GM23338 (cell line): ENCODE measurements around the gene DHX29. TPM values are rescaled to one million over a fixed set of nuclear protein-coding genes. Genes with fewer than 3 reads are reported as not detected.

Experiments used
- ATAC-seq: fragments of 200-7000 bp; cut with Tn5 transposase; 3 replicates; pipeline ENCODE4 v1.9.1; 2020
- DNase-seq: peaks from one replicate; pipeline ENCODE4 v3.0.0-alpha.2; 2015; ENCODE audit warnings: low spot score
- H2AFZ ChIP-seq: fragments of 200-600 bp; sonication (generic); 2 replicates; pipeline ENCODE4 v1.8.0; 2016; ENCODE audit warnings: antibody characterized with exemption, mild to moderate bottlenecking, moderate library complexity
- H3F3A ChIP-seq: fragments of 200-600 bp; sonication (generic); replicated peaks from 2 replicates; pipeline ENCODE4 v1.8.0; 2017; ENCODE audit warnings: antibody characterized with exemption, mixed run types, low read depth
- H3K27ac ChIP-seq: fragments of 200-600 bp; sonication (generic); 2 replicates; pipeline ENCODE4 v1.6.1; 2016; ENCODE audit warnings: low read depth
- H3K27me3 ChIP-seq: fragments of 200-600 bp; sonication (generic); 2 replicates; pipeline ENCODE4 v1.8.0; 2016; ENCODE audit warnings: mild to moderate bottlenecking, mixed run types, moderate library complexity; ENCODE audit not compliant: insufficient read depth
- H3K36me3 ChIP-seq: fragments of 200-600 bp; sonication (generic); 2 replicates; pipeline ENCODE4 v1.8.0; 2016; ENCODE audit warnings: mild to moderate bottlenecking; ENCODE audit not compliant: insufficient read depth
- H3K4me1 ChIP-seq: fragments of 200-600 bp; sonication (generic); 2 replicates; pipeline ENCODE4 v1.8.0; 2016; ENCODE audit warnings: mild to moderate bottlenecking, moderate library complexity; ENCODE audit not compliant: insufficient read depth
- H3K4me2 ChIP-seq: fragments of 200-600 bp; sonication (generic); 2 replicates; pipeline ENCODE4 v1.7.1; 2017; ENCODE audit warnings: mixed run types
- H3K4me3 ChIP-seq: fragments of 200-600 bp; sonication (generic); 2 replicates; pipeline ENCODE4 v1.6.1; 2016; ENCODE audit warnings: mixed run types
- H3K79me2 ChIP-seq: fragments of 200-600 bp; sonication (generic); replicated peaks from 2 replicates; pipeline ENCODE4 v1.8.0; 2017; ENCODE audit warnings: mild to moderate bottlenecking; ENCODE audit not compliant: insufficient read depth
- H3K9me2 ChIP-seq: fragments of 200-600 bp; sonication (generic); 2 replicates; pipeline ENCODE4 v1.8.0; 2017; ENCODE audit not compliant: insufficient read depth
- H4K20me1 ChIP-seq: fragments of 200-600 bp; sonication (generic); replicated peaks from 2 replicates; pipeline ENCODE4 v1.8.0; 2017; ENCODE audit warnings: mild to moderate bottlenecking; ENCODE audit not compliant: insufficient read depth
- H3K27ac Mint-ChIP-seq: 2 replicates; pipeline ENCODE4 v1.8.0; 2020; ENCODE audit warnings: inconsistent platforms, mild to moderate bottlenecking, moderate library complexity, mixed read lengths
- H3K27me3 Mint-ChIP-seq: 3 replicates; pipeline ENCODE4 v1.8.0; 2022; ENCODE audit warnings: low read depth, mild to moderate bottlenecking, moderate library complexity, mixed read lengths, inconsistent platforms; ENCODE audit not compliant: insufficient read depth, poor library complexity
- H3K36me3 Mint-ChIP-seq: 3 replicates; pipeline ENCODE4 v1.8.0; 2021; ENCODE audit warnings: low read depth, mild to moderate bottlenecking, inconsistent platforms, moderate library complexity, mixed read lengths
- H3K4me1 Mint-ChIP-seq: 3 replicates; pipeline ENCODE4 v1.8.0; 2020; ENCODE audit warnings: mild to moderate bottlenecking, inconsistent platforms, mixed read lengths
- H3K4me3 Mint-ChIP-seq: 3 replicates; pipeline ENCODE4 v1.8.0; 2021; ENCODE audit warnings: moderate library complexity, mild to moderate bottlenecking, inconsistent platforms, mixed read lengths
- H3K9me3 Mint-ChIP-seq: 3 replicates; pipeline ENCODE4 v1.8.0; 2020; ENCODE audit warnings: moderate library complexity, mild to moderate bottlenecking, inconsistent platforms, mixed read lengths
- EZH2 ChIP-seq: fragments of 200-600 bp; sonication (generic); IDR thresholded peaks from one replicate; pipeline ENCODE4 v1.8.0; 2017; ENCODE audit warnings: antibody characterized with exemption, mild to moderate bottlenecking, low read depth; ENCODE audit not compliant: unreplicated experiment
- EZH2phosphoT487 ChIP-seq: fragments of 200-600 bp; sonication (generic); IDR thresholded peaks from one replicate; pipeline ENCODE4 v1.8.1; 2018; ENCODE audit warnings: antibody characterized with exemption; ENCODE audit not compliant: unreplicated experiment
- POLR2AphosphoS5 ChIP-seq: IDR thresholded peaks from 2 replicates; pipeline ENCODE4 v1.6.1; 2016; ENCODE audit warnings: antibody characterized with exemption, low read depth
- polyA plus RNA-seq: library from polyadenylated mRNA; unstranded; fragments of >200 nt; fragmentation: Nextera tagmentation; extraction: Ambion mirVana; gene quantifications from 2 replicates; pipeline ENCODE4 v1.2.1, GENCODE V29; 2016
- total RNA-seq: library from RNA; depleted of rRNA; stranded (reverse); fragments of >200 nt; shearing (Covaris generic); gene quantifications from 2 replicates; pipeline ENCODE4 v1.2.3, GENCODE V29; 2014
- TF ChIP-seq, protein P1 (sequence below): IDR thresholded peaks from 2 replicates; pipeline ENCODE4 v1.6.1; 2016; ENCODE audit warnings: antibody characterized with exemption
- TF ChIP-seq, protein P2 (sequence below), 2 experiments: fragments of 200-600 bp in 1 of 2; sonication (generic) in 1 of 2; conservative IDR thresholded peaks; 2 replicates each; pipeline versions ENCODE4 v1.5.1 to v1.6.1; 2016 to 2017; ENCODE audit warnings: antibody characterized with exemption in 2 of 2, low read depth in 2 of 2, mild to moderate bottlenecking in 2 of 2, moderate library complexity in 1 of 2

DHX29 gene
- total and polyA plus RNA-seq, 2 experiments from 2014 or later, result 34.6 to 137 TPM

DNA sequence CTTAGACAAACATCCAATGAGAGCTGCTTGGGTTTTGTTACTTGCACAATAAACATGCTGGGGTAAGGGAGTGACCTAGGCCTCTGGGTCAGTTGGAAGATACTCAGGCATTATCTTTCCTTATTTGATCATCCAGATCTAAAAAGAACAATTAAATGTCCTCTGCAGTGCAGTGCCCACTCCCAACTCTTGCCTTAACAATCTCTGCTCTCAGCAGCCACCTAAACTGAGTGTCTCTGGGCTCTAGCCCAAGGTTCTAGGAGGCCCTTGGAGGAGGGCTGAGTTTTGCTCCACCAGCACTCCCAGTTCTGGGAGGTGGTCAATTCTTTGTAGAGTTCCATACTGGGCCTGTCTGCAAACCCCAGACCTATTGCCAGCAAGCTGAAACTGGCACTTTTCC lies 82.1 kb downstream of the DHX29 start:
- no peak for ATAC-seq
- Histone ChIP-seq H3K4me1 (peaks cover 20% of the 10 kb centered on the region), H3K9me2 (no peaks in the 10 kb centered on the region), H3K79me2 (no peaks in the 10 kb centered on the region), H3F3A (peaks cover 13% of the 10 kb centered on the region), H3K36me3 (no peaks in the 10 kb centered on the region), H3K27ac (no peak overlapping the region), H3K4me3 (no peak overlapping the region), H3K27me3 (peaks cover 100% of the 10 kb centered on the region), H2AFZ (no peak overlapping the region), H3K4me2 (no peak overlapping the region), H4K20me1 (peaks cover 47% of the 10 kb centered on the region)
- Mint-ChIP-seq H3K27ac (no peak overlapping the region), H3K9me3 (peaks cover 5% of the 10 kb centered on the region; the same call in 2 of the 3 replicates), H3K4me3 (peak overlapping the region; percentile 36; the same call in 1 of the 3 replicates), H3K27me3 (peaks cover 97% of the 10 kb centered on the region), H3K4me1 (peaks cover 28% of the 10 kb centered on the region), H3K36me3 (no peaks in the 10 kb centered on the region)
- TF ChIP-seq, protein P1, sequence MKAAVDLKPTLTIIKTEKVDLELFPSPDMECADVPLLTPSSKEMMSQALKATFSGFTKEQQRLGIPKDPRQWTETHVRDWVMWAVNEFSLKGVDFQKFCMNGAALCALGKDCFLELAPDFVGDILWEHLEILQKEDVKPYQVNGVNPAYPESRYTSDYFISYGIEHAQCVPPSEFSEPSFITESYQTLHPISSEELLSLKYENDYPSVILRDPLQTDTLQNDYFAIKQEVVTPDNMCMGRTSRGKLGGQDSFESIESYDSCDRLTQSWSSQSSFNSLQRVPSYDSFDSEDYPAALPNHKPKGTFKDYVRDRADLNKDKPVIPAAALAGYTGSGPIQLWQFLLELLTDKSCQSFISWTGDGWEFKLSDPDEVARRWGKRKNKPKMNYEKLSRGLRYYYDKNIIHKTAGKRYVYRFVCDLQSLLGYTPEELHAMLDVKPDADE, result no peak
- no peak for TF ChIP-seq POLR2AphosphoS5
- no peak for TF ChIP-seq EZH2
- no peak for DNase-seq

DNA sequence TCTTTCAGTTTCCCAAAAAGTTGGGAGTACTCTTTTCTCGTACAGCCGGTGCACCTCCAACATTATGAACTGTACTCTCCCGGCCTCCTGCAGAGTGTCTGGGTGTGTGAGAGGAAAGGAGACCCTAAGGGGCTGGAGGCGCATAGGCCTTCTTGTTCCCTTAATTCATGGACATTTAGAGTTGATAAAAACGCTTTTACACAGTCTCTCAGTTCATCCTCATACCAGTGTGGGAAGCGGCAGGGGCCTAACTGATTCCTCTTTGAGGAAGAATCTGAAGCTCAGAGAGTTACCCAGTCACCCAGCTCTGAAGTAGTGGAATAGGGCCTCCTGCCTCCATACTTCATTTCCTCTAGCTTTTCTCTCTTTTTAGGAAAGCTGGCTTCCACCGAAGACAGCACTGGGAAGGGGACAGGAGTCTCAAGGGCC lies 83.7 kb downstream of the DHX29 start:
- Mint-ChIP-seq H3K4me1 (peaks cover 39% of the 10 kb centered on the region), H3K9me3 (peaks cover 2% of the 10 kb centered on the region; the same call in 2 of the 3 replicates), H3K27ac (no peak overlapping the region), H3K27me3 (peaks cover 95% of the 10 kb centered on the region), H3K4me3 (peak overlapping the region; percentile 42), H3K36me3 (no peaks in the 10 kb centered on the region)
- TF ChIP-seq, protein P2, sequence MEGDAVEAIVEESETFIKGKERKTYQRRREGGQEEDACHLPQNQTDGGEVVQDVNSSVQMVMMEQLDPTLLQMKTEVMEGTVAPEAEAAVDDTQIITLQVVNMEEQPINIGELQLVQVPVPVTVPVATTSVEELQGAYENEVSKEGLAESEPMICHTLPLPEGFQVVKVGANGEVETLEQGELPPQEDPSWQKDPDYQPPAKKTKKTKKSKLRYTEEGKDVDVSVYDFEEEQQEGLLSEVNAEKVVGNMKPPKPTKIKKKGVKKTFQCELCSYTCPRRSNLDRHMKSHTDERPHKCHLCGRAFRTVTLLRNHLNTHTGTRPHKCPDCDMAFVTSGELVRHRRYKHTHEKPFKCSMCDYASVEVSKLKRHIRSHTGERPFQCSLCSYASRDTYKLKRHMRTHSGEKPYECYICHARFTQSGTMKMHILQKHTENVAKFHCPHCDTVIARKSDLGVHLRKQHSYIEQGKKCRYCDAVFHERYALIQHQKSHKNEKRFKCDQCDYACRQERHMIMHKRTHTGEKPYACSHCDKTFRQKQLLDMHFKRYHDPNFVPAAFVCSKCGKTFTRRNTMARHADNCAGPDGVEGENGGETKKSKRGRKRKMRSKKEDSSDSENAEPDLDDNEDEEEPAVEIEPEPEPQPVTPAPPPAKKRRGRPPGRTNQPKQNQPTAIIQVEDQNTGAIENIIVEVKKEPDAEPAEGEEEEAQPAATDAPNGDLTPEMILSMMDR (conservative IDR thresholded peaks at IDR 0.05; ENCODE audit: low read depth in 2 of 2), result no peak
- TF ChIP-seq EZH2phosphoT487 (peak; percentile 85), EZH2 (peak; percentile 90)
- Histone ChIP-seq H3K4me2 (peak overlapping the region; percentile 71), H3K27me3 (peaks cover 100% of the 10 kb centered on the region), H3F3A (peaks cover 17% of the 10 kb centered on the region), H2AFZ (peak overlapping the region; percentile 86), H3K27ac (no peak overlapping the region), H3K4me3 (peak overlapping the region; percentile 47; the same call in 1 of the 2 replicates), H3K9me2 (no peaks in the 10 kb centered on the region), H3K36me3 (no peaks in the 10 kb centered on the region), H4K20me1 (peaks cover 39% of the 10 kb centered on the region), H3K79me2 (no peaks in the 10 kb centered on the region), H3K4me1 (peaks cover 27% of the 10 kb centered on the region)
- peak; percentile 10 for DNase-seq
- ATAC-seq, result no peak
